Ishikawa (cell line): ENCODE results near the gene TNP2.

Experiments
- CEBPB ChIP-seq: IDR thresholded peaks from 2 replicates; pipeline ENCODE4 v1.6.1; 2012
- EP300 ChIP-seq: IDR thresholded peaks from 2 replicates; pipeline ENCODE4 v1.6.1; 2012; ENCODE audit warnings: borderline replicate concordance
- FOXM1 ChIP-seq: IDR thresholded peaks from 2 replicates; pipeline ENCODE4 v1.6.1; 2012; ENCODE audit warnings: low read depth, borderline replicate concordance
- NFIC ChIP-seq: IDR thresholded peaks from 2 replicates; pipeline ENCODE4 v1.6.1; 2012
- RAD21 ChIP-seq: IDR thresholded peaks from 2 replicates; pipeline ENCODE4 v1.6.1; 2012; ENCODE audit warnings: low read depth
- TAF1 ChIP-seq: IDR thresholded peaks from 2 replicates; pipeline ENCODE4 v1.6.1; 2012; ENCODE audit warnings: low read depth, mild to moderate bottlenecking
- TEAD4 ChIP-seq: IDR thresholded peaks from 2 replicates; pipeline ENCODE4 v1.6.1; 2012
- USF1 ChIP-seq: IDR thresholded peaks from 2 replicates; pipeline ENCODE4 v1.6.1; 2012
- ZBTB7A ChIP-seq: IDR thresholded peaks from 2 replicates; pipeline ENCODE4 v1.6.1; 2012; ENCODE audit warnings: low read depth
- TF ChIP-seq, protein P1 (sequence below): IDR thresholded peaks from 2 replicates; pipeline ENCODE4 v1.6.1; 2012
- TF ChIP-seq, protein P2 (sequence below): IDR thresholded peaks from 2 replicates; pipeline ENCODE4 v1.6.1; 2012; ENCODE audit warnings: low read depth, mild to moderate bottlenecking

DNA sequence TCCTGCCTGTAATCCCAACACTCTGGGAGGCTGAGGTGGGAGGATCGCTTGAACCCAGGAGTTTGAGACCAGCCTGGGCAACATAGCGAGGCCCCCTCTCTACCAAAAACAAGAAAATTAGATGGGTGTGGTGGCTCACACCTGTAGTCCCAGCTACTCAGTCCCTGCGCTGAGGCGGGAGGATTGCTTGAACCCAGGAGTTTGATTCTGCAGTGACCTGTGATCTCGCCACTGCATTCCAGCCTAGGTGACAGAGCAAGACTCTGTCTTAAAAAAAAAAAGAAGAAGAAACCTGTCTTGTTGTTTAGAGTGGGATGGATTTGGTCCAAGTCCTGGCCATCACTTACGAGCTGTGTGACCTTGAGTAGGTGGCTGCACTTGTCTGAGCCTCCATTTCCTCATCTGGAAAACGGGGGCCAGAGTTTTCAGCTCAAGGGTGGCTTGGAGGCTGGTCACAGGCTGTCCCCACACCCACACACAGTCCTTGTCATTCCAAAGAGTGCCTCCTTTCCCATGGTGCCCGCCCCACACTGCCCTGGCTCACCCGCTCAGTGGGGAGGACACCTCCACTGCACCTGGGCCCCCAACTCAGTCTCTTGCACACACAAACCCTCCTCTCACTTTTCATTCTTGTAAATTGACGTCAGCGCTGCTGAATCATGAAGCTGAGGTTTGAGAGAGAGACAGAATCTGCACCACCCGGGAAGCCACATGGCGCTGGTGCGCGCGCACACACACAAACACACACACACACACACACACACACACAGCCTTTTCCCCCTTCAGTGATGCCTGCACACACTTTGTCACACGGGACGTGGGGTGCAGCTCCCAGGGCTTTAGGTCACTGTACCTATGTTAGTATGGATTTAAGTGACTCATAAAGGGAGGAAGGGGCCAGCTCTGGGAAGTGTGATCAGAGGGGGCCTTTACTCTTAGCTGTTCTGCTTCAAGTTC is 17.3 kb downstream of the TNP2 start:
- TF ChIP-seq, protein P1, sequence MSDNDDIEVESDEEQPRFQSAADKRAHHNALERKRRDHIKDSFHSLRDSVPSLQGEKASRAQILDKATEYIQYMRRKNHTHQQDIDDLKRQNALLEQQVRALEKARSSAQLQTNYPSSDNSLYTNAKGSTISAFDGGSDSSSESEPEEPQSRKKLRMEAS, result no peak
- TF ChIP-seq RAD21 (no peak), TEAD4 (no peak), NFIC (no peak), CEBPB (no peak), TAF1 (no peak), ZBTB7A (no peak), USF1 (no peak), FOXM1 (no peak), EP300 (no peak)
- TF ChIP-seq, protein P2, sequence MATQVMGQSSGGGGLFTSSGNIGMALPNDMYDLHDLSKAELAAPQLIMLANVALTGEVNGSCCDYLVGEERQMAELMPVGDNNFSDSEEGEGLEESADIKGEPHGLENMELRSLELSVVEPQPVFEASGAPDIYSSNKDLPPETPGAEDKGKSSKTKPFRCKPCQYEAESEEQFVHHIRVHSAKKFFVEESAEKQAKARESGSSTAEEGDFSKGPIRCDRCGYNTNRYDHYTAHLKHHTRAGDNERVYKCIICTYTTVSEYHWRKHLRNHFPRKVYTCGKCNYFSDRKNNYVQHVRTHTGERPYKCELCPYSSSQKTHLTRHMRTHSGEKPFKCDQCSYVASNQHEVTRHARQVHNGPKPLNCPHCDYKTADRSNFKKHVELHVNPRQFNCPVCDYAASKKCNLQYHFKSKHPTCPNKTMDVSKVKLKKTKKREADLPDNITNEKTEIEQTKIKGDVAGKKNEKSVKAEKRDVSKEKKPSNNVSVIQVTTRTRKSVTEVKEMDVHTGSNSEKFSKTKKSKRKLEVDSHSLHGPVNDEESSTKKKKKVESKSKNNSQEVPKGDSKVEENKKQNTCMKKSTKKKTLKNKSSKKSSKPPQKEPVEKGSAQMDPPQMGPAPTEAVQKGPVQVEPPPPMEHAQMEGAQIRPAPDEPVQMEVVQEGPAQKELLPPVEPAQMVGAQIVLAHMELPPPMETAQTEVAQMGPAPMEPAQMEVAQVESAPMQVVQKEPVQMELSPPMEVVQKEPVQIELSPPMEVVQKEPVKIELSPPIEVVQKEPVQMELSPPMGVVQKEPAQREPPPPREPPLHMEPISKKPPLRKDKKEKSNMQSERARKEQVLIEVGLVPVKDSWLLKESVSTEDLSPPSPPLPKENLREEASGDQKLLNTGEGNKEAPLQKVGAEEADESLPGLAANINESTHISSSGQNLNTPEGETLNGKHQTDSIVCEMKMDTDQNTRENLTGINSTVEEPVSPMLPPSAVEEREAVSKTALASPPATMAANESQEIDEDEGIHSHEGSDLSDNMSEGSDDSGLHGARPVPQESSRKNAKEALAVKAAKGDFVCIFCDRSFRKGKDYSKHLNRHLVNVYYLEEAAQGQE, result no peak
